HepG2 (cell line): ENCODE data around the gene DDRGK1. TPM values are rescaled to one million over a fixed set of nuclear protein-coding genes. Genes with fewer than 3 reads are reported as not detected.

Source experiments
- CENPT ChIP-seq: sonication (generic); formaldehyde crosslinking; IDR thresholded peaks from 2 replicates; pipeline ENCODE4 v1.8.0; 2022; ENCODE audit warnings: low read depth, mild to moderate bottlenecking, moderate library complexity, missing genetic modification reagents
- CHD4 ChIP-seq: fragments of 200-600 bp; sonication (generic); IDR thresholded peaks from 2 replicates; pipeline ENCODE4 v1.7.0; 2017; ENCODE audit warnings: mild to moderate bottlenecking, low read length, borderline replicate concordance
- CREBL2 ChIP-seq: sonication (generic); formaldehyde crosslinking; IDR thresholded peaks from 2 replicates; pipeline ENCODE4 v1.8.1; 2023; ENCODE audit warnings: missing genetic modification reagents, mild to moderate bottlenecking, borderline replicate concordance
- E2F1 ChIP-seq: sonication (generic); formaldehyde crosslinking; IDR thresholded peaks from 2 replicates; pipeline ENCODE4 v1.5.0; 2020; ENCODE audit warnings: missing genetic modification reagents
- EHMT2 ChIP-seq: fragments of 200-600 bp; sonication (generic); IDR thresholded peaks from 2 replicates; pipeline ENCODE4 v1.7.0; 2017; ENCODE audit warnings: antibody characterized with exemption, low read depth, low read length, borderline replicate concordance
- HNRNPK ChIP-seq: fragments of 200-400 bp; formaldehyde crosslinking; IDR thresholded peaks from 2 replicates; pipeline ENCODE4 v1.6.1; 2018; ENCODE audit warnings: low read length, low read depth, moderate library complexity, mild to moderate bottlenecking; ENCODE audit not compliant: poor library complexity, severe bottlenecking
- HNRNPUL1 ChIP-seq: fragments of 200-400 bp; formaldehyde crosslinking; IDR thresholded peaks from 2 replicates; pipeline ENCODE4 v1.6.1; 2017; ENCODE audit warnings: low read depth, mild to moderate bottlenecking, low read length, moderate library complexity
- MAZ ChIP-seq, 2 experiments: sonication (generic) in 1 of 2; formaldehyde crosslinking in 1 of 2; IDR thresholded peaks; 2 replicates each; pipeline versions ENCODE4 v1.5.0 to v1.6.1; 2012 to 2020; ENCODE audit warnings: low read depth in 2 of 2, mild to moderate bottlenecking in 2 of 2, borderline replicate concordance in 1 of 2, improper control_type of control experiment in 1 of 2, low read length in 1 of 2, missing genetic modification reagents in 1 of 2, moderate library complexity in 1 of 2
- PRMT3 ChIP-seq: sonication (generic); formaldehyde crosslinking; IDR thresholded peaks from 2 replicates; pipeline ENCODE4 v1.8.1; 2022; ENCODE audit warnings: low read depth, mild to moderate bottlenecking, moderate library complexity, missing genetic modification reagents, borderline replicate concordance
- TCF12 ChIP-seq, 2 experiments: fragments of 450-650 bp in 1 of 2; sonication (generic) in 1 of 2; formaldehyde crosslinking in 1 of 2; IDR thresholded peaks; 2 replicates each; pipeline versions ENCODE4 v1.6.1 to v1.8.0; 2017 to 2022; ENCODE audit warnings: antibody characterized with exemption in 1 of 2, mild to moderate bottlenecking in 1 of 2, missing genetic modification reagents in 1 of 2, moderate library complexity in 1 of 2
- TOPORS ChIP-seq: sonication (generic); formaldehyde crosslinking; IDR thresholded peaks from 2 replicates; pipeline ENCODE4 v1.8.0; 2023; ENCODE audit warnings: mild to moderate bottlenecking, missing genetic modification reagents
- XRCC5 ChIP-seq: fragments of 200-400 bp; formaldehyde crosslinking; optimal IDR thresholded peaks from 2 replicates; pipeline ENCODE3; 2017; ENCODE audit warnings: mild to moderate bottlenecking, low read length
- ZNF580 ChIP-seq: IDR thresholded peaks from 2 replicates; pipeline ENCODE4 v1.6.1; 2016; ENCODE audit warnings: low read depth, borderline replicate concordance
- ZNF652 ChIP-seq: IDR thresholded peaks from 2 replicates; pipeline ENCODE4 v1.6.1; 2016; ENCODE audit warnings: low read depth, borderline replicate concordance
- polyA plus RNA-seq, 8 experiments: library from polyadenylated mRNA; depleted of rRNA in 3 of 8; stranded (reverse) in 7 of 8; unstranded in 1 of 8; fragments of >200 nt; fragmentation: Illumina TruSeq in 4 of 8; extraction: Trizol in 4 of 8; gene quantifications; 2 replicates each; pipeline versions ENCODE4 v1.2.1 to v1.2.3, GENCODE V29; 2011 to 2016; ENCODE audit warnings: low read depth in 4 of 8, missing spikeins in 1 of 8, mixed read lengths in 1 of 8; ENCODE audit not compliant: insufficient read depth in 1 of 8
- total RNA-seq, 5 experiments: library from RNA; depleted of rRNA; stranded (reverse); fragments of >200 nt; fragmentation: Illumina TruSeq; extraction: Trizol; gene quantifications; 2 replicates each; pipeline ENCODE4 v1.2.3, GENCODE V29; 2016; ENCODE audit warnings: low read depth in 1 of 5
- TF ChIP-seq, protein P1 (sequence below): sonication (generic); formaldehyde crosslinking; IDR thresholded peaks from one replicate; pipeline ENCODE4 v1.5.1; 2020; ENCODE audit warnings: mild to moderate bottlenecking, missing genetic modification reagents; ENCODE audit errors: not compliant biosample characterization

The DDRGK1 gene
- total and polyA plus RNA-seq, 2 of the 13 experiments (the other 11 are each of a cell fraction or from before 2014, with no cell fraction given) = 96.7 to 149 TPM

GRCh38 chr20:3172933-3173609 lies 31.4 kb downstream of the DDRGK1 start, which contains the start of gene LZTS3 (continued):
- TF ChIP-seq, protein P1, sequence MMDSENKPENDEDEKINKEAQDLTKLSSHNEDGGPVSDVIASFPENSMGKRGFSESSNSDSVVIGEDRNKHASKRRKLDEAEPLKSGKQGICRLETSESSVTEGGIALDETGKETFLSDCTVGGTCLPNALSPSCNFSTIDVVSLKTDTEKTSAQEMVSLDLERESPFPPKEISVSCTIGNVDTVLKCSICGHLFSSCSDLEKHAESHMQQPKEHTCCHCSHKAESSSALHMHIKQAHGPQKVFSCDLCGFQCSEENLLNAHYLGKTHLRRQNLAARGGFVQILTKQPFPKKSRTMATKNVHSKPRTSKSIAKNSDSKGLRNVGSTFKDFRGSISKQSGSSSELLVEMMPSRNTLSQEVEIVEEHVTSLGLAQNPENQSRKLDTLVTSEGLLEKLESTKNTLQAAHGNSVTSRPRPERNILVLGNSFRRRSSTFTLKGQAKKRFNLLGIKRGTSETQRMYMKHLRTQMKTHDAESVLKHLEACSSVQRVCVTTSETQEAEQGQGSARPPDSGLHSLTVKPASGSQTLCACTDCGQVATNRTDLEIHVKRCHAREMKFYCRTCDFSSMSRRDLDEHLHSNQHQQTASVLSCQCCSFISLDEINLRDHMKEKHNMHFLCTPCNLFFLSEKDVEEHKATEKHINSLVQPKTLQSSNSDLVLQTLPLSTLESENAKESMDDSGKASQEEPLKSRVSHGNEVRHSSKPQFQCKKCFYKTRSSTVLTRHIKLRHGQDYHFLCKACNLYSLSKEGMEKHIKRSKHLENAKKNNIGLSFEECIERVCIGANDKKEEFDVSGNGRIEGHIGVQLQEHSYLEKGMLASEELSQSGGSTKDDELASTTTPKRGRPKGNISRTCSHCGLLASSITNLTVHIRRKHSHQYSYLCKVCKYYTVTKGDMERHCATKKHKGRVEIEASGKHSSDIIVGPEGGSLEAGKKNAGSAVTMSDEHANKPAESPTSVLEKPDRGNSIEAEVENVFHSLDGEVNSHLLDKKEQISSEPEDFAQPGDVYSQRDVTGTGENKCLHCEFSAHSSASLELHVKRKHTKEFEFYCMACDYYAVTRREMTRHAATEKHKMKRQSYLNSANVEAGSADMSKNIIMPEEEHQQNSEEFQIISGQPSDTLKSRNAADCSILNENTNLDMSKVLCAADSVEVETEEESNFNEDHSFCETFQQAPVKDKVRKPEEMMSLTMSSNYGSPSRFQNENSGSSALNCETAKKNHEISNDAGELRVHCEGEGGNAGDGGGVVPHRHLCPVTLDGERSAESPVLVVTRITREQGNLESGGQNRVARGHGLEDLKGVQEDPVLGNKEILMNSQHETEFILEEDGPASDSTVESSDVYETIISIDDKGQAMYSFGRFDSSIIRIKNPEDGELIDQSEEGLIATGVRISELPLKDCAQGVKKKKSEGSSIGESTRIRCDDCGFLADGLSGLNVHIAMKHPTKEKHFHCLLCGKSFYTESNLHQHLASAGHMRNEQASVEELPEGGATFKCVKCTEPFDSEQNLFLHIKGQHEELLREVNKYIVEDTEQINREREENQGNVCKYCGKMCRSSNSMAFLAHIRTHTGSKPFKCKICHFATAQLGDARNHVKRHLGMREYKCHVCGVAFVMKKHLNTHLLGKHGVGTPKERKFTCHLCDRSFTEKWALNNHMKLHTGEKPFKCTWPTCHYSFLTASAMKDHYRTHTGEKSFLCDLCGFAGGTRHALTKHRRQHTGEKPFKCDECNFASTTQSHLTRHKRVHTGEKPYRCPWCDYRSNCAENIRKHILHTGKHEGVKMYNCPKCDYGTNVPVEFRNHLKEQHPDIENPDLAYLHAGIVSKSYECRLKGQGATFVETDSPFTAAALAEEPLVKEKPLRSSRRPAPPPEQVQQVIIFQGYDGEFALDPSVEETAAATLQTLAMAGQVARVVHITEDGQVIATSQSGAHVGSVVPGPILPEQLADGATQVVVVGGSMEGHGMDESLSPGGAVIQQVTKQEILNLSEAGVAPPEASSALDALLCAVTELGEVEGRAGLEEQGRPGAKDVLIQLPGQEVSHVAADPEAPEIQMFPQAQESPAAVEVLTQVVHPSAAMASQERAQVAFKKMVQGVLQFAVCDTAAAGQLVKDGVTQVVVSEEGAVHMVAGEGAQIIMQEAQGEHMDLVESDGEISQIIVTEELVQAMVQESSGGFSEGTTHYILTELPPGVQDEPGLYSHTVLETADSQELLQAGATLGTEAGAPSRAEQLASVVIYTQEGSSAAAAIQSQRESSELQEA = no peak
- TF ChIP-seq CREBL2 (CRISPR knock-in tag) = peak; percentile 63
- 0 out of 2 replicates have a peak, but pooled peaks have one; percentile 18 for TF ChIP-seq ZNF652 (CRISPR knock-in tag)
- TF ChIP-seq CHD4 = no peak
- peak; percentile 87 for TF ChIP-seq HNRNPK
- no peak for TF ChIP-seq E2F1 (CRISPR knock-in tag)
- 0 out of 2 replicates have a peak, but pooled peaks have one; percentile 25 for TF ChIP-seq TOPORS (CRISPR knock-in tag)
- TF ChIP-seq PRMT3 (CRISPR knock-in tag) = no peak
- TF ChIP-seq MAZ (IDR thresholded peaks at IDR 0.05; ENCODE audit: borderline replicate concordance, low read depth, low read length) = no peak
- peak; percentile 94 for TF ChIP-seq MAZ (CRISPR knock-in tag; IDR thresholded peaks at IDR 0.05; ENCODE audit: low read depth)
- no peak for TF ChIP-seq TCF12 (IDR thresholded peaks at IDR 0.05)
- no peak for TF ChIP-seq TCF12 (CRISPR knock-in tag; IDR thresholded peaks at IDR 0.05)
- no peak for TF ChIP-seq EHMT2
- TF ChIP-seq CENPT (CRISPR knock-in tag) = peak; percentile 76; the same call in 1 of the 2 replicates
- TF ChIP-seq HNRNPUL1 = no peak
- TF ChIP-seq XRCC5 = no peak
- 0 out of 2 replicates have a peak, but pooled peaks have one; percentile 9 for TF ChIP-seq ZNF580 (CRISPR knock-in tag)
